ENCODE measurements around the gene MYH3. TPM values are rescaled to one million over a fixed set of nuclear protein-coding genes. Genes with fewer than 3 reads are reported as not detected.

Gene MYH3
- total RNA-seq, 1 experiment from 2014 or later, result 0.63 TPM

GRCh38 chr17:10614536-10615155 is 42.5 kb downstream of the MYH3 start:
- DNase-seq (ENCODE audit: low read depth), result peak; percentile 76

GRCh38 chr17:10613775-10614513 is 43.2 kb downstream of the MYH3 start:
- DNase-seq (ENCODE audit: low read depth), result peak; percentile 49

- no peak for DNase-seq (ENCODE audit: low read depth)
Observed at GRCh38 chr17:10612957-10613744, 44.0 kb downstream of the MYH3 start.

GRCh38 chr17:10610884-10611283 is 46.2 kb downstream of the MYH3 start:
- no peak for DNase-seq (ENCODE audit: low read depth)

- DNase-seq (ENCODE audit: low read depth), result no peak
Observed at GRCh38 chr17:10608244-10608643, 48.9 kb downstream of the MYH3 start.

GRCh38 chr17:10606110-10606509 is 51.0 kb downstream of the MYH3 start:
- DNase-seq (ENCODE audit: low read depth), result no peak

- DNase-seq (ENCODE audit: low read depth), result no peak
Observed at GRCh38 chr17:10605221-10605783, 51.8 kb downstream of the MYH3 start.

GRCh38 chr17:10604521-10604920 is 52.6 kb downstream of the MYH3 start:
- no peak for DNase-seq (ENCODE audit: low read depth)

- no peak for DNase-seq (ENCODE audit: low read depth)
Observed at GRCh38 chr17:10603931-10604330, 53.2 kb downstream of the MYH3 start.

GRCh38 chr17:10600571-10600970 is 56.5 kb downstream of the MYH3 start:
- DNase-seq (ENCODE audit: low read depth), result peak; percentile 65

GRCh38 chr17:10598621-10599020 is 58.5 kb downstream of the MYH3 start:
- DNase-seq (ENCODE audit: low read depth), result no peak

- DNase-seq (ENCODE audit: low read depth), result no peak
Observed at GRCh38 chr17:10589553-10590145, 67.5 kb downstream of the MYH3 start.

- peak; percentile 52 for DNase-seq (ENCODE audit: low read depth)
Observed at GRCh38 chr17:10585529-10585928, 71.6 kb downstream of the MYH3 start.

GRCh38 chr17:10583834-10584233 is 73.3 kb downstream of the MYH3 start:
- no peak for DNase-seq (ENCODE audit: low read depth)

- DNase-seq (ENCODE audit: low read depth), result peak; percentile 44
Observed at GRCh38 chr17:10579270-10579669, 77.8 kb downstream of the MYH3 start.

Other genes starting within 250 kb of the MYH3 start
- not detected in 2 replicates for gene MYH8, start 235.4 kb downstream of the MYH3 start, total RNA-seq (2014; rRNA removed; shearing (Covaris generic))
- not detected in 2 replicates for gene MYH4, start 187.8 kb downstream of the MYH3 start, total RNA-seq (2014; rRNA removed; shearing (Covaris generic))
- not detected in 2 replicates for gene MYH1, start 138.8 kb downstream of the MYH3 start, total RNA-seq (2014; rRNA removed; shearing (Covaris generic))
- not detected in 2 replicates for gene MYH2, start 107.7 kb downstream of the MYH3 start, total RNA-seq (2014; rRNA removed; shearing (Covaris generic))
- gene SCO1, start 40.2 kb upstream of the MYH3 start, total RNA-seq (2014; rRNA removed; shearing (Covaris generic)), result 45.6 and 45.7 TPM in 2 replicates
- 8.6 and 12.3 TPM in 2 replicates for gene ADPRM, start 40.3 kb upstream of the MYH3 start, total RNA-seq (2014; rRNA removed; shearing (Covaris generic))
- gene TMEM220, start 72.7 kb upstream of the MYH3 start, total RNA-seq (2014; rRNA removed; shearing (Covaris generic)), result 0.17 TPM in 1 of 2 replicates, not detected in the other
- not detected in 2 replicates for gene TMEM238L, start 146.8 kb upstream of the MYH3 start, total RNA-seq (2014; rRNA removed; shearing (Covaris generic))
- gene PIRT, start 180.8 kb upstream of the MYH3 start, total RNA-seq (2014; rRNA removed; shearing (Covaris generic)), result not detected in 2 replicates

All from Daoy (cell line).